Measurements from ENCODE around the gene TFEB.

TFEB gene

DNA sequence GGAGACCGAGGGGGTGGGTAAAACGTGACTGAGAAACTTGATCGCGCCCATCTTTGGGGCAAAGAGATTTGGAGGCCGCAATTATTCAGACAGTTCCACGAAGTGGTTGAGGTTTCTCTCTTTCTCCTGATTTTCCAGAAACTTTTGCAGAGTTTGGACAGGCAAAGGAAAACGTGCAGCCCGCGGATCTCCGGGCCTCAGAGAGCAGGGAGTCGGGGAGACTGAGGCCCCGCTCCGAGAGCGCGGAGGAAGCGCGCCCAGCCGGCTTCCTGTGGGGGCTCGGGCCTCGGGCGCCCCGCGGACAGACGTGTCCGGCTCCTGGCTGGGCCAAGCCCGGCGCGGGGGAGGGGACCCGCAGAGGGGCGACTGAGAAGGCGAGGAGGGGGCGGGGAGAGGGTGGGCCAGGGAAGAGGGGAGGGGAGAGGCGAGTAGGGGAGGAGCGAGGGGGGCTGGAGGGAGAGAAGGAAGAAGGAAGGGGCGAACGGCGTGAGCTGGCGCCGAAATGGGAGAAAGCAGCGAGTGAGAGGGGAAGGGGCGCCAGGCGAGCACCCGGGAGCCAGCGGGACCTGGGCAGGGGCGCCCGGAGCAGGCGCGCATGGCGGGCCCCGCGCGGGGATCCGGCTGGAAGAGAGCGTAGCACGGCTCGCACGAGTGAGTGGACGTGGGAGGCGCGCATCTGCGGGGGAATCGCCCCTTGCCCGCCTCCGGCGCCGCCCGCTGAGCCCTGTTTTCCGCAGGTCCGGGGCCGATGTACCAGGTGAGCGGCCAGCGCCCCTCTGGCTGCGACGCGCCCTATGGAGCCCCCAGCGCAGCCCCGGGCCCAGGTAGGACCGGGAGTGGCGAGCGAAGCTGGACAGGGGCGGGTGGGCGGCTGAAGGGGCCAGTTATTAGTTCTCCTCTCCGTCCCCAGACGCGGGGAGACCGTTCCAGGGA, 97.1 kb downstream of the TFEB start, which contains the start of gene MDFI:
MDFI (plus strand) TSS at position 467 of the 933 bp plus-strand sequence; CDS start at position 749, 282 bp downstream.
- no peak for TF ChIP-seq GATA1 (IDR thresholded peaks at IDR 0.05; ENCODE audit: low read depth, low read length)
- no peak for TF ChIP-seq POLR2A (IDR thresholded peaks at IDR 0.05; ENCODE audit: low read length)
- no peak for DNase-seq

- no peak for DNase-seq
- TF ChIP-seq GATA1 (IDR thresholded peaks at IDR 0.05; ENCODE audit: low read depth, low read length) (no peak), POLR2A (IDR thresholded peaks at IDR 0.05; ENCODE audit: low read length) (no peak)
Measured at GRCh38 chr6:41637194-41638001, 98.0 kb downstream of the TFEB start.

DNA sequence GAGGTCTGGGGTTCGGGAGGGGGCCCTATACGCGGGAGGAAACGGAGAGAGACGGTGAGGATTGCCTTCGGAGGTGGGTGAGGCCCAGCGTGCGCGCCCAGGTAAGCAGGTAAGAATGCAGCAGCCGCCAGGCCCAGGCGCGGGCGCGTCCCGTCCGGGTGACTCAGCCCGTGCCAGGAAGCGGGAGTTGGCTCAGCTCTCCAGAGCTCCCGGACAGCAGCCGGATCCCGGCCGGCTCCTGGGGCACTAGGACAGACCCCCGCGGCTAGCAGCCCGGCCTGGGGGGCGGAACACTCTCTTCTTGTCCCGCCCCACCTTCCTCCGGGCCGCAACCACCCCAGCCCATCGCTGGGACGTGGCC, 98.6 kb downstream of the TFEB start:
- TF ChIP-seq GATA1 (IDR thresholded peaks at IDR 0.05; ENCODE audit: low read depth, low read length) = no peak
- no peak for TF ChIP-seq POLR2A (IDR thresholded peaks at IDR 0.05; ENCODE audit: low read length)
- DNase-seq = no peak

- DNase-seq = no peak
- TF ChIP-seq POLR2A (IDR thresholded peaks at IDR 0.05; ENCODE audit: low read length) (no peak), GATA1 (IDR thresholded peaks at IDR 0.05; ENCODE audit: low read depth, low read length) (no peak)
Measured at GRCh38 chr6:41635365-41635764, 100.0 kb downstream of the TFEB start.

- no peak for TF ChIP-seq POLR2A (IDR thresholded peaks at IDR 0.05; ENCODE audit: low read length)
- TF ChIP-seq GATA1 (IDR thresholded peaks at IDR 0.05; ENCODE audit: low read depth, low read length) = no peak
- no peak for DNase-seq
Measured at GRCh38 chr6:41634657-41635056, 100.8 kb downstream of the TFEB start.

Measured in erythroblast (primary cell).